SIG-M5 treated with dmso at 0.1 percent for 504 hours (cell line): ENCODE data around the gene TUBGCP6.

Experiments
- DNase-seq: peaks from one replicate; lab custom pipeline; 2025; ENCODE audit not compliant: unreplicated experiment; lab: John Stamatoyannopoulos, UW

TUBGCP6 gene

DNA sequence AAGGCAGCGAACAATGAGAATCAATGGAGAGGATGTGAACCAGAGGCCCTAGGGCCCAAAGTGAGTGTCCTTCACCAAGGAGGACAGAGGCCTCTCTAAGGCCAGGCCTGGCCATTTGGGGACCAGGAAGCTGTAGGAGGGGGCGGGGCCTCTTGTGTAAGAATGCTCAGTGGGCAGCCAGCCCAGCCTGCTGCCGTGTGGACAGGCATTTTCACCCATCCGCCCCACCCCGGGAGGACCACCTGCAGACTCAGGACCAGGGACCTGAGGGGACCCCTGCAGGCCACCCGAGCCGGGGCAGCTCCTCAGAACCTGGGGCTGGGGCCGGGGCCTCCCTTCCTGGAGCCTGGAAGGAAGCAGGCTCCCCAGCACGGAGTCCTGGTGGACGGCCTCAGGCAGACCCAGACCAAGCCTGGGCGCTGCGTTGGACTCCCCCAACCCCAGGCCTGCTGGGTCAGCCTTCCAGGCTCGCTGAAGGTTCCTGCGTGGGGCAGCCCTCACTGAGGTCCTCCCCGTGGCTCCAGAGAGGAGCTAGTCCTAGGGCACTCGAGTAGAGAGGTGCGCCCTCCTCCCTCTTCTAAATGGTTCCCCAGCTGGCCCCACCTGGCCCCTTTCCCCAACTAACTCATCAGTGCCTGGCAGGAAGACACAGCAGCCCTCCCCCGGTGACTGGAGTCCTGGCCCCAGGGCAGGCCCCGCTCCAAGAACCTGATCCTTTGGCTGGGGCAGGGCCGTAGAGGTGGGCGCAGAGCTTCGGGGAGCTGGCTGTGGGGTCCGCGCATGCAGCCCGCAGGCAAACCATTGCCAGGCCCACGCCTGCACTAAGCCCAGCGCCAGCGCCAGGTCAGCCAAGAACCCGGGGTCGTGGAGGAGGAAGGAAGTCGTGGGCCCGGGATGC lies 60.6 kb downstream of the TUBGCP6 start:
- no peak for DNase-seq

DNA sequence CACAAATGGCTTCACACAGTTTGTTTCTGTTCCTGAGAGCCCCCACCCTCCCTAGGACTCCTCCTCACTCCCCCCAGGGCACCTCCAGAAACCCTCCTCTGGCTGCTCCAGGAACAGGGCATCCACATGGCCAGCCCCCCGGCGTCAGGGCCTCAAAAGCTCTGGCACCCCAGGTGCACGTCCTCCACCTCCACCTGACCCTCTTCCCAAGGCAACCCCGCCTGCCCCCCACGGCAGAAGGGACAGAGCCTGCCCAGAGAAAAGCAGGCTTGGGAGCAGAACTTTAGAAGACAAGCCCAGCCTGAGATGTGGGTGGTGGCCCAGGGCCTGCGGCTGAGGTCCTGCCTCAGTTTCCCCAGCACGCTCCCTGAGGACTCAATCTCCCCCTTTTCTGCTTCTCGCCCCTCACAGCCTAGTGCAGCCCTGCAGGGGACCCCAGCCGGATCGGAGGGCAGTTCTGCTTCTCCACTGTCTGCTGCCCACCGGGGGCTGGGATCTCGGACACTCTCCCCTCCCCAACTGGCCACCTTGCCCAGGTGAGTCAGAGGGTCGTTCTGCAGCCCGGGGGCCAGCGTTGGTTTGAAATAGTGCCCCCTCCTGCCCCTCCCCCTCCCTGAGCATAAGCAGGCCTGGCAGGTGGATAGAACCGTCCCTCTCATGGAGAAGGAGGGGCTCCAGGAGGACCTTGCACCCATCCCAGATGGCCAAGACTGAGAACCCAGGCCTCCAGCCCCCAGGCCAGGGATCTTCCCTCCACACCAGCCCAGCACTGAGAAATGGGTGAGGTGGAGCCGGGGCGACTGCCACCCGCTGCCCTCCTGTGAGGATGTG lies 61.5 kb downstream of the TUBGCP6 start:
- no peak for DNase-seq

DNA sequence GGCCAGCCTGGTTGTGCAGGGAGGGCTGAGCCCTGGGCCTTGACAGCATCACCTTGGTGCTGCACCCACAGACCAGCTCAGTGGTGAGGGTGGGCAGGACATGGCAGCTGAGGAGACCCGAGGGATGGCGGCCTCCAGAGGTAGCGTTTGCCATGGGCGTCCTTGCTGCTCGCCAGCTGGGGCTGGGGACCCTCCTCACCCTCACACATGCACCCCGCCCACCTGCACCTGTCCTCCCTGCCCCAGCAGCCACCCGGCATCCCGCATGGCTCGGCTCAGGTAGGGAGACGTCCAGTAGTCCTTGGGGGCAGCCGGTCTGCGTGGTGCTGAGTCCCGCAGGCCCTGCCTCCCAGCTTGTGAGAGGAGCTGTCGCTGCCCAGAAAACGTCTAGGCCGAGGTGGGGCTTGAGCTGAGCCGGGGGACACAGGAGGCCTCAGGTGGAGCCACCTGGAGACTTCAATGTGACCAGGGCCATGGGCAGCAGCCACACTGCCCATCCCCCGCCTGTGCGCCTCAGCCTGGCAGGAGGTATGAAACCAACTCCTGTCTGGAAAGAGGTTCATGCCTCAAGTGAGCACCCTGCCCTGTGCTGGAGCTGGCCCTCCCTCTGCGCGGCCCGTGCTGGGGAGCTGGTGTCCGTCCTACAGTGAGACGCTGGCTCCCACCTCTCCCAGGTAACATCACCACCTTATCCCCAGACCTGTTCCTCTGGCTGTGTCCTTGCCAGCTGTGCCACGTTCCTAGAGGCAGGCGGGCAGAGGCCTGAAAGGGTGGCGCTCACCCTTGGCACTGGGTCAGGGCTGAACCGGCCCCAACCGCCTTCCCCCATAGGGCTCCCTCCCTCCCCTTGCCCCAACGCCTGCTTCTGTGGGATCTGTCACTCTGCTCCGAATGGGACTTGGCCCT lies 62.4 kb downstream of the TUBGCP6 start:
- DNase-seq: no peak

DNA sequence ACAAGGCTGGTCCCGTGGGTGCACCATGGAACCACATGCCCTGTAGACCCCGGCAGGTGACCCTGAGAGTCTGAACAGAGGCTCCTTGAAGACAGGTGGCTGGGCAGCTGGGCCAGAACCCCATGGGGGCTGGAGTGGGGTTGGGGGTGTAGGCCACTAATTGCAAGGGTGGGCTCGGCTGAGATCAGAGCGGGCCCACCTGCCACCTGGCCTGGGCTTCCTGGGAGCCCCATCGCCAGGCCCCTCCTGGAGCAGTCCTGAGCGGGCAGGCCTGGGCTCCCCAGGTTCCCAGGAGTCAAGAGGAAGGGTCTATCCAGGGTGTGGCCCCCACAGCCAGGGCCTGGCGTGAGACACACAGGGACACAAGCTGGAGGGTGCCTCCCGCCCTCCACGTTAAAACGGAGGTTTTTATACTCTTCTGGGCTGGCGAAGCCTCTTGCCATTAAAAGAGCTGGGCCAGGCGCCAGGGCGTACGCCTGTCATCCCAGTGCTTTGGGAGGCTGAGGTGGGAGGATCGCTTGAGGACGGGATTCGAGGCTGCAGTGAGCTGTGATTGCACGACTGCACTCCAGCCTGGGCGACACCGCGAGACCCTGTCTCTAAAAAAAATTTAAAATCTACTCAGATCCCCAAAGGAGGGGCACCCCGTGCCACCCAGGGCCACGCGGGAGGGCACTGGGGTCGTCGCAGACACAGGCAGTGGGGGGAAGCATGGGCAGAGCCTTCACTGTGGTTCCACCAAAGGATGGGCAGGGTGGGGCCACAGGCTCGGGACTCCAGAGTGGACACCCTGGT lies 63.9 kb downstream of the TUBGCP6 start:
- no peak for DNase-seq

DNA sequence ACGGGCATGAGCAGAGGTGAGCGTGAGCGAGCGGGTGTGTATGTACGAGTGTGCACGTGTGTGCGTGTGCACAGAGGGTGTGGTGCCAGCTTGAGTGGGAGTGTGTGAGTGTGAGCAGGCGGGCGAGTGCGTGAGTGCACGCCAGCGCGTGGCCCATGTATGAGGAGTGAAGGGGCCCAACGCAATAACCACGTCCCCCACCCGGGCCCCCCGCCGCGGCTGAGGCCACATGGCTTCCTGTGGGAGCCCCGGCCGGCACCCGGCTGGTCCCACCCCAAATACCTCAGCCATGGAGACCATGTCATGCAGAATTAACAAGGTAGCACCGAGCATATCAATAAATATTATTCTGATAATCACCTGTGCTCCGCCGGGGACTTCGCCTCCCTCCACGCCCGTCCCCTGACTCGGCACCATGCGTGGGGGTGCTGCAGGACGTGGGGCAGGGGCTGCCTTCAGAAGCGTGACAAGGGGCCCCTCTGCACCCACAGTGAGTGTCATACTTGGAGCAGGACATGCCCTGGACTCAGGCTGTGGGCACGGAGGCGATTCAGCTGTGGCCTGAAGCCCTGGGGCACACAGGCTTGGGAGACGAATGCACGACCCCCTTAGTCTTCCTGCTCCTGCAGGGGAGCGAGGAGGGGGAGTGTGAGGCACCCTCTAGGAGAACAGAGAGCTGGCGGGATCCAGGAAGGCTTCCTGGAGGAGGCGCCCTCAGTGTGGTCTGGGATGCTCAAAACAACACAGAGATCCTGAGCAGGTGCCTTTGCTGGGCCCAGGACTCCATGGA lies 64.7 kb downstream of the TUBGCP6 start:
- no peak for DNase-seq

DNA sequence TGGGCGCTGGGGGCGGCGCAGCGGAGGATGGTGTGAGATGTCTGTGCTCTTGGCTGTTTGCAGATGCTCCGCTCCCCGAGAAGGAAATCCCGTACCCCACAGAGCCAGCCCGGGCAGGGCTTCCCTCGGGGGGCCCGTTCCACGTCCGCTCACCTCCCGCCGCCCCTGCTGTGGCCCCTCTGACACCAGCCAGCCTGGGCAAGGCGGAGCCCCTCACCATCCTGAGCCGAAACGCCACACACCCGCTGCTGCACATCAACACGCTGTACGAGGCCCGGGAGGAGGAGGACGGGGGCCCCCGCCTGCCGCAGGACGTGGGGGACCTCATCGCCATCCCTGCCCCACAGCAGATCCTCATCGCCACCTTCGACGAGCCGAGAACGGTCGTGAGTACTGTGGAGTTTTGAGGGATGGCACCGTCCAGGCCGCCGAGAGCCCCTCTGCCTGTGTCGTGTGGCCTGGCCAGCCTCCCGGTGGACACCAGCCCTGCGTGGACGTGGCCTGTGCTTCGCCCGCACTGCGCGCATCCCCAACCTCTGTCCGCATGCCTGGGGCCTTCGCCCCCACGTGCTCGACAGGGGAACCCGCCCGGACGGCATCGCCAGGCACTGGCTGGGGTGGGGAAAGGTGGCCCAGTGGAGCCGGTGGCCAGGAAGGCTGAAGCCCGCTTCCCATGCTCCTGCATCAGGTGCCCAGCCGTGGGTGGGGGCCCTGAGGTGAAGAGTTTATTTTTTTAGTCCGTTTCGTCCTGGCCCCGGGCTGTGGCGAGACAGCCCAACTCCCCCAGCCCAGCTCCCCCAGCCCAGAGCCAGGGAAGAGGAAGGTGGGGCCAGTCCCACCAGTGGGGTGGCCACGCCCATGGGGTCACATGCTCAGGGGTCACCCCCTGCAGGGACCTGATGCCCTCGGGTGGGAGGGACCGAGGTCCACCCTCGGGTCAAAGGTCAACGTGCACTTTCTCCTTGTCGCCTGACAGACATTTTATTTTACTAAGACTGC lies 65.7 kb downstream of the TUBGCP6 start:
- no peak for DNase-seq

DNA sequence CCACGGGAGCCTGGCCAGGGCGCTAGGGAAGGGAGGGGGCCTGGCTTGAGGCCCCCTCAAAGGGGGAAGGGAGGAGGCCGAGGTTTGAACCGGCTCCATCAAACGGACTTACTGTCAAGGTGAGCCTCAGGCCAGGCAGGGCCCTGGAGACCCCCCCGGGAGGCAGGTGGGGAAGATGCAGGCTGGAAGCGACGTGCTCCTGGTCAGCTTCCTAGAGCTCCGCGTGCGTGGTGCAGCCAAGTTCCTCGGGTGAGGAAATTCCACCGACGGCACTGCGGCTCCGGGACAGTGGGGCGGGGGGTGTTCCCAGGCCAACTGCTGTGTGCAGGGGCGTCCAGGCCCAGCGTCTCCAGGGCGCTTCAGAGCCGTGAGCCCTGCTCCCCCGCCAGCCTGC lies 66.4 kb downstream of the TUBGCP6 start:
- no peak for DNase-seq

DNA sequence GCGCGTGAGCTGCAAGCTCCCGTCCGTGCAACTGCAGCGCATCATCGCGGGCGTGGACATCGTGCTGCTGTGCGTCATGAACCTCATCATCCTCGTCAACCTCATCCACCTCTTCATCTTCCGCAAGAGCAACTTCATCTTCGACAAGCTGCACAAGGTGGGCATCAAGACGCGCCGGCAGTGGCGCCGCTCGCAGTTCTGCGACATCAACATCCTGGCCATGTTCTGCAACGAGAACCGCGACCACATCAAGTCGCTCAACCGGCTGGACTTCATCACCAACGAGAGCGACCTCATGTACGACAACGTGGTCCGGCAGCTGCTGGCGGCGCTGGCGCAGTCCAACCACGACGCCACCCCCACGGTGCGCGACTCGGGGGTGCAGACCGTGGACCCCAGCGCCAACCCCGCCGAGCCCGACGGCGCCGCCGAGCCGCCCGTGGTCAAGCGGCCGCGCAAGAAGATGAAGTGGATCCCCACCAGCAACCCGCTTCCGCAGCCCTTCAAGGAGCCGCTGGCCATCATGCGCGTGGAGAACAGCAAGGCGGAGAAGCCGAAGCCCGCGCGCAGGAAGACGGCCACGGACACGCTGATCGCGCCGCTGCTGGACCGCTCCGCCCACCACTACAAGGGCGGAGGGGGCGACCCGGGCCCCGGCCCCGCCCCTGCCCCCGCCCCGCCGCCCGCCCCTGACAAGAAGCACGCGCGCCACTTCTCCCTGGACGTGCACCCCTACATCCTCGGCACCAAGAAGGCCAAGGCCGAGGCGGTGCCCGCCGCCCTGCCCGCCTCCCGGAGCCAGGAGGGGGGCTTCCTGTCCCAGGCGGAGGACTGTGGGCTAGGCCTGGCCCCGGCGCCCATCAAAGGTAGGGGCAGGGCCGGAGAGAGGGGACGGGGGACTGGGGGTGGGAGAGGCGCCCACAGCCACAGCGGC lies 67.0 kb downstream of the TUBGCP6 start:
- DNase-seq: no peak

DNA sequence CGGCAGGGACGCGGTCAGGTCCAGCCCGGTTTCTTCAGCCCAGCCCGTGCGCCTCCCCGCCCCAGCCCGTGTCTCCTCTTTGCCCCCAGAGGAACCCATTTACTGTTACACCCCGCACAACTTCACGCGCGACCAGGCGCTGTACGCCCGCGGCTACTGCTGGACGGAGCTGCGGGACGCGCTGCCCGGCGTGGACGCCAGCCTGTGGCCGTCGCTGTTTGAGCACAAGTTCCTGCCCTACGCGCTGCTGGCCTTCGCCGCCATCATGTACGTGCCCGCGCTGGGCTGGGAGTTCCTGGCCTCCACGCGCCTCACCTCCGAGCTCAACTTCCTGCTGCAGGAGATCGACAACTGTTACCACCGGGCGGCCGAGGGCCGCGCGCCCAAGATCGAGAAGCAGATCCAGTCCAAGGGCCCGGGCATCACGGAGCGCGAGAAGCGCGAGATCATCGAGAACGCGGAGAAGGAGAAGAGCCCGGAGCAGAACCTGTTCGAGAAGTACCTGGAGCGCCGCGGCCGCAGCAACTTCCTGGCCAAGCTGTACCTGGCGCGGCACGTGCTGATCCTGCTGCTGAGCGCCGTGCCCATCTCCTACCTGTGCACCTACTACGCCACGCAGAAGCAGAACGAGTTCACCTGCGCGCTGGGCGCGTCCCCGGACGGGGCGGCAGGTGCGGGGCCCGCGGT lies 67.8 kb downstream of the TUBGCP6 start:
- no peak for DNase-seq

DNA sequence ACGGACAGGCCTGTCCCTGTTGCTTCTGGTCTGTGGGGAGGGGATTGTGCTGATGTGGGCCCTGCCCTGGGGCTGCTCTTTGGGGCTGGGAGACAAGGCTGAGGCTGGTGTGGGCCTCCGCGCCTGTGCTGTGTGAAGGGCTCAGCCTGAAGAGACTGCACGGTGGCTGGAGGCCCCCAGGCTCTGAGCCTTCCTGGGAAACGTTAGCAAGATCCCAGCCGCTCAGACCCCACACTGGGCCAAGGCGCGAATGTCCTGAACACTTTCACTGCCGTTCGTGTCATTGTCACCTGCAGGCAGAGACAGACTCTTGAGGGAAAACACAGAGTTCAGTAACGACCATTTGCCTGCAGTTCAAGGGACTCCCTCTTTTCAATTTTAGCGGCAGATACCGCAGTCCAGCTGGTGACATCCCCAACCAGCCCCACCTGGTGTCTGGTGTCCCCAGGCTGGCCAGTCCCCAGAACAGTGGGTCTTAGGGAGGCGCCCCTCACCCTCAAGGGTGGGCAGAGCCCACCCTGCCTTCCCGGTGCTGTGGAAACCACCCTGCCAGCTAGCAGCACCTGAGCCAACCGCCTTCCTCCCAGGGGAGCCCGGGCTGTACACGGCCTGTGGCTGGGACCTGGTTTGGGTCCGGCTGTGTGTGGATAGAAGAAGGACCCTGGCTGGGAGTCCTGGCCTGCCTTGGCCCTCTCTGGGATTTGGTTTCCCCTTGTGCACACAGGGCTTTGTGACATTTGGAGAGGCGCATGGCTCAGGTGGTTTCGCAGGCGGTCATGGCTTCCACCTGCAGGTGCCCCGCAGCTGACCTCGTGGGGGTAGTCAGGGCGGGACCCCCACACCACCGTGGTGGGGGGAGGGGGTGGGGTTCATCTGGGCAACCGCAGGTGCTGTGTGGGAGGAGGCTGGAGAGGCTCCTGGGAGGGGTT lies 68.6 kb downstream of the TUBGCP6 start:
- no peak for DNase-seq

DNA sequence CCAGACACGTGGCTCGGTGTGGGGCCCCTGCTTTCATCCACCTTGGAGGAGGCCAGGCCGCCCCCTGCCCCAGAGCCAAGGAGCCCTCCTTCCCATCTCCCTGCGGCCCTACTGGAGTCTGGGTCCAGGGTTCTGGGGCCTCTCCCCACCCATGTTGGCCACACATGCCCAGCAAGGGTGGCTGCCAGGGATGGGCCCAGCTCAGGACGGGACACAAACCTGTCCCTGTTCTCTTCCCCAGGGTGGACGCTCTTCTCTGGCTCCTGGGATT lies 69.7 kb downstream of the TUBGCP6 start:
- no peak for DNase-seq

DNA sequence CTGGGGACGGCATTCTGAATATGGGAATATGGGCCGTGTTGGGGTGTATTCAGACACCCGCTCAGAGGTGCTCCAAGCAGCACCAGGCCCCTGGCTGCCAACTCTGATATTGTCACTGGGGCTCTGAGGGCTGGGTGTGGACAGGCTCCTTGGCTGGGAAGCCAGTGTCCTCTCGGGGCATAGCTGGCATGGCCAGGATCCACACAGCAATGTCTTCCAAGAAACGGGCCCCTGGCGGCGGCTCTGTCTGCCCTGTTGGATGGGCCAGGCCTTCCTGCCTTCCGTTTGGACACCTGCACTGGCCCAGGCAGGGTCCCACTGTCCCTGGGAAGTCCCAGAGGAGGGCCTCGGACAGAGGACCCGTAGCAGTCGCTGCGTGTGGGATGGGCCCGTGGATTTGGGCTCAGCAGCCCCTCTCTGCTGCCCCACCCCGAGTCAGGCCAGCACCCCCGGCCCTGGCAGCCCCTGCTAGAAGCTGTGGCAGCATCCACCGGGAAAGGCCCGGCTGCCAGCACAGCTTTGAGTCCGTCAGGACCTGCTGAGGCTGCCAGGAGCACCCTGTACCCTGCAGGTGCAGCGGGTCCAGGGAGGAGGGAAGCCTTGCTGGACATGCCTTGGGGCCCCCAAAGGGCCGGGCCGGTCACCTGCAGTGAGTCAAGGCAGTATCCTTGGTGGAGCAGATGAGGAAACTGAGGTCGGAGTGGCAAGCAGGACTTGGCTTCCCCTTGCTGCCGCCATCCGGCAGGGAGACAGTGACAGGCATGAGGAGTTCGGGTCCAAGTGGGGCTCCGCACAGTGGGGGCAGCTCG lies 70.2 kb downstream of the TUBGCP6 start:
- no peak for DNase-seq

DNA sequence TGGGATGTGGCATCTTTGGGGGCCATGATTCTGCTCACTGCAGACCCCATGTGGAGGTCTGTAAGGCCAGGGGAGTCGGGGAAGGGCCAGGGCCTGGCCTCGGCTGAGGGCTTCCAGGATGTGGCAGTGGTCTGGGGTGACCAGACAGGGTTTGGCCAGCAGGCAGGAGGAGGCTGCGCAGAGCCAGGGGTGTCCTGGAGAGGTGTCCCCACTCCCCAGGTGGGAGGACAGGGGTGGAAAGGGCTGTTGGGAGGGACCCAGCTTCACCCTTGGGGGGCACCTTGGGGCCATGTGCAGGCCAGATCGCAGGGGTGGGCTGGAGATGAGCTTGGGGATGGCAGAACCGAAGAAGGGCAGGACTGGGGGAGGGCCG lies 70.9 kb downstream of the TUBGCP6 start:
- no peak for DNase-seq

DNA sequence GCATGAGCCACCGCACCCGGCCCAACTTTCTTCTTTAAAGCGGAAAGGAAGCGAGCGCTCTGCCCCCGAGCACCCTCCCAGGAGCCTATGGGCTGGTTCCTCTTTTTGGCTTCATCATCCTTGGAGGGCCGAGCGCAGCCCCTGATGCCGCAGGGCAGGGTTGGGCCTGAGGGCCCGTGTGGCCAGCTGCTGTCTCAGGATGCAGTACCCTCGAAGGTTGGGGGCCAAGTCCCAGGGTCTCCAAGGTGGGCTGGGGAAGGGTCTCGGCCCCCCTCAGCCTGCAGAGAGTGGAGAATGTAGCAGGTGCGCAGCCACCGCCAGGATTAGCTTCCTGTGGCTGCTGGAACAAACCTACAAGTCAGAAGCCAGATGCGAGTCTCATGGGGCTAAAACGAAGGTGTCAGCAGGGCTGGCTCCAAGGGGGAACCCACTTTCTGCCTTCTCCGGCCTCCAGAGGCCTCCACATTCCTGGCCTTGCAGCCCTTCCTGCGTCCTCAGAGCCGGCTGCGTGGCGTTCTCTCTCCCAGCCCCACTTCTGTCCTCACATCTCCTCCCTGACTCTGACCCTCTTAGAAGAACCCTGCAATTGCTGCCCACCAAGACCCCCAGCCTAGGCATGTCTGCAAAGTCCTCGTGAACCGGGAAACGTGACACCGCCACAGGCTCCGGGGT lies 71.4 kb downstream of the TUBGCP6 start:
- DNase-seq: peak; percentile 53
